Measurements from ENCODE around the gene PTGER2.

Gene PTGER2

DNA sequence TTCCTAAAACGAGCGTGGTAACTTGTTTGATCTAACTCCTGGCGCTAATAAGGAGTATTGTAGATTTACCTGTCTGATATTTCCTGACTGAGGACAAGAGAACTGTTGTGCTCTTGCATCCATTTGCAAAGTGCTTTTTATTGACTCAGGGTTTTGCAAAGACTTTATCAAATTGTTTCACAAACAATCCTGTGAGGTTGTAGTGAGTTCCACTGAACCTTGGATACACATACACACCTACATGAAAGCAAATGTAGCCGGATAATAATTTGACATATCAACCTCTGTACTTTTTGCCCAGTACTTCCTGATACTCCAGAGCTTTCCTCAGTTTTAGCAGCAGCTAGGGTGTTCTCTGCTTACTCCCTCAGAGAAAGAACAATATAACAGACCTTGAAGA lies 6.7 kb upstream of the PTGER2 start:
- no peak for DNase-seq

DNA sequence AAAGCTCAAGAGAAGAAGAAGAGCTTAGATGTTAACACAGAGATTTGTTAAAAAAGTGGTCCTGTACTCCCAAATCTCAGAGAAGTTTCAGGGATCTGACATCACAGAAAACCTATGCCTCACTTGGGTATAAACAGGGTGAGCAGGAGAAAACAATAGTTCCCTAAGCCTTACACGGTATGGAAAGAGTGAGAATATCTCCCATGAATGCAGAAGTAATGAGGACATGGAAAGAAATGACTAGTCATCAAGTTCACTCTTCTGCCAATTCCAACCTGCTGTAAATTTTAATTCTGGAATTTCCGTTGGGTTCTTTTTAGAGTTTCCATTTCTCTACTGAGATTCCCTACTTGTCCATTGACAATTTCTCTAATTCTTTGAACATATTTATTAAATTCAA lies 6.2 kb upstream of the PTGER2 start:
- DNase-seq = no peak

DNA sequence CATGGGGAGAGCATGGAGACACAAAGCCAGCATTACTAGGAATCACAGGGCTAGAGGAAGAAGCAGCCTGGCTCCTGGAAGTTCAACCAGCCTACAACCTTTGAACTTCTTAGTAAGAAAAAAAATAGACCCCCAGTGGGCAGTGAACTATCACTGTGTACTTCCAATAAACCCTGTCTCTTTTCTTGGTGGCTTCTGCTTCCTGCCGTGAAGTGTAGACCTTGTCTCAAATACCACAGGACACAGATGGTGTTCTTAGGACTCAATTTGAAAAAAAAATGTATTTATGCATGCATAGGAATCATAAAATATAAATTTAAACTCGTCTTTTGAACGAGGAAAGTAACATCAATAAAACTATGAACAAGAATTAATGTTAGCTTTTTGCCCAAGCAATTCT lies 3.6 kb upstream of the PTGER2 start:
- DNase-seq = no peak

DNA sequence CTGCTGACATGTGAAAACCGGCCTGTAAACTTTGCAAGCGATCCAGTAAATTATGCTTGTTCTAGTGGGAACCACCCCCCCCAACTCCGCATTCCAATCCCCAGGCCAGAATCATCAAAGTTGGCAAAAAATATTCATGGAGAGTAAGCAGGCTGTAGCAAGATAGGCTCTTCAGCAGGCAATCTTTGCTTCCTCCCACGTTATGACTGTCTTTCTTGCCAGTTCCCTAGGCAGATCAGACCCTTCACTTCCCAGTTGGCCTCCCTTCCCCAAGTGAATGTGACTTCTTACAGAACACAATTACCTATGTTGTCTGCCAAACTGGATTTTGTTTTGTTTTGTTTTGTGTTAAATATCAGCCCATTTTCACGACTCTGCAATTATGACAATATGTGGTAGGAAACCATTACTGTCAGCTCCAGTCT lies 1.2 kb upstream of the PTGER2 start:
- DNase-seq = no peak

DNA sequence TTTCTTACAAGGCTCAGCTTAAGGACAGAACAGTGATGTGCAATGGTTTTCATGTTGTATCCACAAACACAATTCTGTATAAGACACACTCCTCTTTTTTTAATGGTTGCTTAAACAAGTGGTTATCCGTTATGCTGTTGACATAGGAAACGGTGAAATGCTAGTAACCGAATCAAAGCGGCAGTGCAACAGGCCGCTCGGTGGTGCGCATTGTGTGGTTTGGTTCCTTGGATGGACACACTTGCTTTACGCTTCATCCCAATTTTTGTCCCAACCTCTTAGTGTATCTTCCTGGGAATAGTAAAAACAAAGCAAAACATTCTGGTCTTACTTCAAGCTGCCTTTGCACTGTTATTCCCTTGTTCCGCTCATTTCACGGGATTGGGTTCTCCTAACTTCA lies 650 bp upstream of the PTGER2 start:
- DNase-seq = no peak

DNA sequence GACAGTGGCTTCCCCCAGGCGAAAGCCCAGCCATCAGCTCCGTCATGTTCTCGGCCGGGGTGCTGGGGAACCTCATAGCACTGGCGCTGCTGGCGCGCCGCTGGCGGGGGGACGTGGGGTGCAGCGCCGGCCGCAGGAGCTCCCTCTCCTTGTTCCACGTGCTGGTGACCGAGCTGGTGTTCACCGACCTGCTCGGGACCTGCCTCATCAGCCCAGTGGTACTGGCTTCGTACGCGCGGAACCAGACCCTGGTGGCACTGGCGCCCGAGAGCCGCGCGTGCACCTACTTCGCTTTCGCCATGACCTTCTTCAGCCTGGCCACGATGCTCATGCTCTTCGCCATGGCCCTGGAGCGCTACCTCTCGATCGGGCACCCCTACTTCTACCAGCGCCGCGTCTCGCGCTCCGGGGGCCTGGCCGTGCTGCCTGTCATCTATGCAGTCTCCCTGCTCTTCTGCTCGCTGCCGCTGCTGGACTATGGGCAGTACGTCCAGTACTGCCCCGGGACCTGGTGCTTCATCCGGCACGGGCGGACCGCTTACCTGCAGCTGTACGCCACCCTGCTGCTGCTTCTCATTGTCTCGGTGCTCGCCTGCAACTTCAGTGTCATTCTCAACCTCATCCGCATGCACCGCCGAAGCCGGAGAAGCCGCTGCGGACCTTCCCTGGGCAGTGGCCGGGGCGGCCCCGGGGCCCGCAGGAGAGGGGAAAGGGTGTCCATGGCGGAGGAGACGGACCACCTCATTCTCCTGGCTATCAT lies 663 bp downstream of the PTGER2 start:
- no peak for DNase-seq

DNA sequence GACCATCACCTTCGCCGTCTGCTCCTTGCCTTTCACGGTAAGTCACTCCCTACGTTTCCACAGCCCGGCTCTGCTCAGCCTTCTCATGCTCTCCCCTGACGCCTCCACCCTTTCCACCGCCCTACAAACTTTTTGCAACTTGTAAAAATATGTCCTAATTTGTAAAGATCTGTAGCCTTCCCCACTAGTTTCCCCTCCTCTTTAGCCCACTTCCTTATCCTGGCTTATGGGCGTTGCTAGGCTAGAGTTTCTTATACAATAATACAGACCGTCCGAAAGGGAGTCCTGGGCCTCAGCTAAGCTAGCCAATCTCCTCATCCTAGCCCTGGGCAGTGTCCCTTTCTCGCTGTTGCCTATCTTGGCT lies 1.2 kb downstream of the PTGER2 start:
- no peak for DNase-seq

DNA sequence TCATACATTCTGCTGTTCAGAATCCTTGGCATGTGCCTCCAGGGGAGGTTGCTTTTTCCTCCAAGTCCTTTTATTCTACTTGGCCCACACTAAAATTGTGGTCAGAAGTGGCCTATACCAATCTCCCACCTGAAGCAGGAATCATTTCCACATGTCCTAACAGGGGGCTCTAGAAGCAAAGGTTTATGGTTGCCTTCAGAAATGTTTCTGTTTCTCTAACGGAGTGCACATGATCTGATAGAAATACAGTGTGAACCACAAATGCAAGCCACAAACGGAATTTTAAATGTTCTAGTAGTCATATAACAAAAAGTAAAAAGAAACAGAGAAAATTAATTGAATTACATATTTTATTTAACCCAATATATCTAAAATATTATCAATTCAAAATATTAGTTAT lies 4.0 kb downstream of the PTGER2 start:
- no peak for DNase-seq

DNA sequence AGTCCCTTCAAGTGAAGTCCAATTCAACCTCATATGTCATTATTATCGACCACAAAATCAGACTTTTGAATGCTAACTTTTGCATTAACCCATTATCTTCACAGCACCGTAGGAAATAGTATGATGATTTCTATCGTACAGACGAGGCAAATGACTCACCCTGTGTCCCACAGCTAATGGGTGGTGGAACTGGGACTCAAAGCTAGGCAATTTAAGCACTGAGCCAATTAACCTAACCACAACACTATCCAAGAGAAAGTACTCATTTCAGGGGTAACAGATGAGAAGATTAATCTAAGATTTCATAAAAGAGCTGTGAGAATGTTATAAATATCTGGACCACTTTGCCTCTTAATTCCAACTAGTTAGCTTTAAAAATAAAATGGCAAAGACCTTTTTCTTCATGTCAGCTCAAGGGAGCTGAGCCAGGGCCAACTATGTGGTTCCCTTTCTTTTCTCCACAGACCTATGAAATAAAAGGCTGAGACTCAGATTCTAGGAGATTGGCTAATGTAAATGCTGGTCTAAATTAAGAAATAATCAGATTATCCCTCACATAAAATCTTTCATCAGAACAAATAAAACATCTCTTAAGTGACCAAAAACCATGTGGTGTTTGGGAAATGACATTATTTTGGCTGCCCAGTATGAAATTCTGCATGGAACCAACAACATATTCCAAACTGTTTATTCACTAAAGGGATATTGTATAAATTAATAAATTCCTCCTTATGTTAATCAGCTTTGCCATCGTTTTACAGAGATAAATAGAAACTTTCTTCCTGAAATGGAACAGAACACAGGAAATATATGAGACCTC lies 4.9 kb downstream of the PTGER2 start:
- no peak for DNase-seq

DNA sequence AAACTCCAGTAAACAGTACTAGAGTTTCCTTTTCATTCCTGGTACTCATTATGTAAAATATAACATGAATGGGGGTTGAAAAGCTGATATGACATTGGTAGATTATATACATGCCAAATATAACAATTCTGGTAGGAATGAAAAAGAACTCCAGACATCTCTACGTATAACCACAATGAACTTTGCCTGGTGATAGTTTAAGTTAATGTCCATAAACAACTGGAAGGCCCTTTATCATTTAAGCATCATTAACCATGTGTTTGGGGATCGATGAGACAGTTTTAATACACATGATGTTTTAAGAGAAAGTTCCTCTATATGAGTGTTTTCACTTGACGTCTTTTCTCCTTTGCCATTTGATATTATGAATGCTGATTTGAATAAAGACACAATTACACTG lies 5.8 kb downstream of the PTGER2 start:
- no peak for DNase-seq

DNA sequence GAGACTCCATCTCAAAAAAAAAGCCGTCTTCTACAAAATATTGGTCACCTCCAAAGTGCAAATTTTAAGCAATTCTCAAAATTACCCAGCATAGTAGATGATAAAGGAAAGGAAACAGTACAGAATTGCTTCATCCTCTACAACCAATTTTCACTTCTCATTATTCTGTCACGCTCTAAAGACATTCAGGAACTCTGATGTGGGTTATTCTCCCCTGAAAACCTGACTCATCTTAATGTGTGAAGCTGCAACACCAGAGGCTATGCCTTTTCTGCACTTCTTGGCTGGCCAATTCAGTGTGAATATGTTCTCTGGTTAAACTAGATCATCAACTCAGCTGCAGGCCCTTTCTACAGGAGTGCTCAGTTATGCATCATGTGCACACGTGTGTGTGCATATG lies 11.0 kb downstream of the PTGER2 start:
- no peak for DNase-seq

DNA sequence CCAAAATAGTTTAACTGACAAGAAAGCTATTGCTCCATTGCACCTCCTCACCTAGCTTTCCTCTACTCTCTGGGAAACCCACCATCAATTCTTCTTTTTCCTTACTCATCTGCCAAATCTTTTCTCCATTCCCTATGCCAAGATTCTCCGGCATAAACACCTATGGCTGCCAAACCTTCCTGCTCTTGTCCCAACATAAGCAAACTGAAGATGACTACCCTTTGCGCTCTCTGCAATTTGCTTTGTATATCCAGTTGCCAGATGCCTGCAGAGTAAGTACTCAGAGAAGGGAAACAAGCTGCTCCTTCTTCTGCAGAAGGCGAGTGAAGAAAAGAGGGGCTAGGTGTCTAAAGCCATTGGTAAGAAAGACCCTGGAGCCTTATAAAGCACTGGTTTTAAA lies 11.5 kb downstream of the PTGER2 start:
- no peak for DNase-seq

DNA sequence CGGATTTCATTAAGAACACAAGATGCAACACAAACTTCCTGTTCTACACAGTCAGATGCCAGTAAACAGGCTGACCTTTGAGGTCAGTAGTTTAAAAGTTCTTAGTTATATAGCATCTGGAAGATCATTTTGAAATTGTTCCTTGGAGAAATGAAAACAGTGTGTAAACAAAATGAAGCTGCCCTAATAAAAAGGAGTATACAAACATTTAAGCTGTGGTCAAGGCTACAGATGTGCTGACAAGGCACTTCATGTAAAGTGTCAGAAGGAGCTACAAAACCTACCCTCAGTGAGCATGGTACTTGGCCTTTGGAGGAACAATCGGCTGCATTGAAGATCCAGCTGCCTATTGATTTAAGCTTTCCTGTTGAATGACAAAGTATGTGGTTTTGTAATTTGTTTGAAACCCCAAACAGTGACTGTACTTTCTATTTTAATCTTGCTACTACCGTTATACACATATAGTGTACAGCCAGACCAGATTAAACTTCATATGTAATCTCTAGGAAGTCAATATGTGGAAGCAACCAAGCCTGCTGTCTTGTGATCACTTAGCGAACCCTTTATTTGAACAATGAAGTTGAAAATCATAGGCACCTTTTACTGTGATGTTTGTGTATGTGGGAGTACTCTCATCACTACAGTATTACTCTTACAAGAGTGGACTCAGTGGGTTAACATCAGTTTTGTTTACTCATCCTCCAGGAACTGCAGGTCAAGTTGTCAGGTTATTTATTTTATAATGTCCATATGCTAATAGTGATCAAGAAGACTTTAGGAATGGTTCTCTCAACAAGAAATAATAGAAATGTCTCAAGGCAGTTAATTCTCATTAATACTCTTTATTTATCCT lies 13.5 kb downstream of the PTGER2 start:
- no peak for DNase-seq

DNA sequence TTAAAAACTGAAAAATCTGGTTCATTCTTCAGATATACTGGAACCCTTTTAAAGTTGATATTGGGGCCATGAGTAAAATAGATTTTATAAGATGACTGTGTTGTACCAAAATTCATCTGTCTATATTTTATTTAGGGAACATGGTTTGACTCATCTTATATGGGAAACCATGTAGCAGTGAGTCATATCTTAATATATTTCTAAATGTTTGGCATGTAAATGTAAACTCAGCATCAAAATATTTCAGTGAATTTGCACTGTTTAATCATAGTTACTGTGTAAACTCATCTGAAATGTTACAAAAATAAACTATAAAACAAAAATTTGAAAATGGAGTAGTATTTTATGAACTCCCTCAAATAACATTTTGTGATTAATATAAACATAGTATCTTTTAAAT lies 14.2 kb downstream of the PTGER2 start:
- no peak for DNase-seq

DNA sequence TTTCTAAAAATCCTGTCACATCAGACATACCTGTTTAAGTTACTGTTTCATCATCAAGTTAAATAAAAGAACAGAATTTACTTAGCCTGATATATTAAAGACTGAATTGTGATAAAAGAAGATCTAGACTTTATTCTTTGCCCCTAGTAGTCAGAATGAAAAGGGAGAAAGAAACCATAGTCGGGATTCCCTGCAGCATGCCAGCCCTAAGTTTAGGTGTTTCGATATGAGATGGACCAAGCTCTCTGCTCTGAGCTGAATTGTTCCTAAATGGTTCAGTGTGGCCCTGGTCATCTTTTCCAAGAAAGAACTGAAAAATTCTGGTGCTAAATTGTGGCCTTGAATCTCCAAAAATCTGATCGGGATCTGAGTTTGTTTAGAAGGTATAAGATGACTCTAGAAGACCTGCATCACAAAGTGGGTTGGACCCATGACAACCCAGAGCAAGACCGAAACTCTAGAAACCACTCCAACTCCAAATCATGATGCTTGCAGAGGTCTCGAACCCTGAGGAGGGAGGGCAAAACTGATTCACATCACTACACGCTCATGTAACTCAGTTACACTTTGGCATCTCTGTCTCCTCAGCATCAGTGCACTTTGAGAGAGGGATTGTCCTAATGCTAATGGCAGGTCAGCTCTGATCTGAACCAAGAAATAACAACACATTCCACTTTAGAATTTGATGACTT lies 15.7 kb downstream of the PTGER2 start:
- no peak for DNase-seq

DNA sequence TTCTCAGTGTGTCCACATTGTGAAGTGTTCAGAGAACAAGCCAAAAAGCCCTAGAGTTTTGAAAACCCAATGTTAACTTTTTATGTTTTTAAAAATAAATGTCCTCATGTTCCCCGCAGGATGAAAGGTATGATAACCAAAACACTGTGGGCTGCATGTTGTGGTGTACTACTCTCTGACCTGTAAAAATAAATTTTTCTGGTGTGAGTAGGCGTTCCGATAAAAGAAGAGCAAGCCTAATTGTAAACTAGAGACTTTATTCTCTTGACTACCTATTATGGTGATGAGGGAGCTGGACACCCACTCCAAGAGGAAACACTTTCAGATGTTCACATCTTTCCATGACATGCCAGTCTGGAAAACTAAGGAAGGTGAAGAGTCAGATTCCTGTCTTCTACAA lies 18.2 kb downstream of the PTGER2 start:
- no peak for DNase-seq

DNA sequence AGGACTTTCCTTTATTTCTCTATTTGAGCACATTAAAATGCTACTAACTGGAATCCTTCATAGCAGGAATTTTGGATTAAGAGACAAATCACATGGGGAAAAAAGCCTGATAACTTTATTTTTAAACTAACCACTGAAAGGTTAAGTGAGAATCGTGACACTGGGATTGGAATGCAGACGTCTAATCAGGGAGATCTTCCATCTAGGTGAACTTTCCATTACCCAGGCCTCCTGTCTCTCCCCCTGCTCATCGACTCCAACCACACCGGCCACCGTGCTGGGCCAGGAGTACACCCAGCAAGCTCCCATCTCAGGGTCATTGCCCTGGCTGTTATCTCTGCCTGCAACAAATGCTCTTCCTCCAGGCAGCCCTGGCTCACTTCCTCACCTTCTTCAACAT lies 19.0 kb downstream of the PTGER2 start:
- DNase-seq = no peak

DNA sequence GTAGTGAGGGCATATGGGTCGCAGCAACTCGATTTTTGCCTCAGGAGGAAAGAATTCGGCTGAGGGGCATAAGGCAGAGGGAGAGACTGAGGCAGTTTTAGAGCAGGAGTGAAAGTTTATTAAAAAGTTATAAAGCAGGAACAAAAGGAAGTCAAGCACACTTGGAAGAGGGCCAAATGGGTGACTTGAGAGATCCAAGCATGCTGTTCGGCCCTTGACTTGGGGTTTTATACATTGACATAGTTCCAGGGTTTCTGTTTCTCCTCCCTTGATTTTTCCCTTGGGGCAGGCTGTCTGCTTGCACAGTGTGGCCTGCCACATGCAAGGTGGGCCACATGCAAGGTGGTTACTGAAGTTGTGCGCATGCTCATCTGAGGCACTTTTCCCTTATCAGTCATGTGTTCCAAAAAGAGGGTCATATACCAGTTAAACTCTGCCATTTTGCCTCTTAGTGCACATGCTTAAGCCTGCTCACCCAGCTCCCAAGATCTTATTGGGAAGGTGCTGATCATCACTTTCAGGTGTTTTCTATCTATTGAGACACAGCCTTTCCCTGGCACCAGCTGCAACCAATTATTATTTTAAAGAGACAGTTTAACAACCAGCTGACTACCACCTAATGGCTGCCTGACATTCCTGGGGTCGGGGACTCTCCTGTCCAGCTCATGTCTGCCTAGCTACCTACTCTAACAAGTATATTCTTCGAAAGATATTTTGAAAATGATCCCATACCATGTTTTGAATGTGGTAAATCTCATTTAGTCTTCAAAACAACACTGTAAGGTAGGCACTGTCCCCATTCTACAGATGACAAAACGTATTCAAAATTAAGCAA lies 19.9 kb downstream of the PTGER2 start:
- DNase-seq = no peak

DNA sequence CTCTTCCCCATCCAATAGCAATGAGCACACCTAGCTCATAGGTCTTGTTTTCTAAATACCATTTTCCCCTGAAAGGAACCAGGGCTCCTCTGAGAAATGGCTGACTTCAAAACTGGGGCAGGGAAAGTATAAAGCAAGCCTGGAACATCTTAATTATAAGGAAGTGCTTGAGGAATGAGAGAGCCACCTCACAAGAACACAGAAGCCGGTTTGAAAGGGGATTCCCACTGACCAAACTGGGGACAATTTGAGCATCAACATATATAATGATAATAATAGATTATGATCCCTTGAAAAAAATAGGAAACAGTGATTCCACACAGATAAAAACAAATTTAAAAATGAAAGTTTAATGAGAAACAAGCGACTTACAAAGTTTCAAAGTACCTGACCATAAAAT lies 22.1 kb downstream of the PTGER2 start:
- no peak for DNase-seq

DNA sequence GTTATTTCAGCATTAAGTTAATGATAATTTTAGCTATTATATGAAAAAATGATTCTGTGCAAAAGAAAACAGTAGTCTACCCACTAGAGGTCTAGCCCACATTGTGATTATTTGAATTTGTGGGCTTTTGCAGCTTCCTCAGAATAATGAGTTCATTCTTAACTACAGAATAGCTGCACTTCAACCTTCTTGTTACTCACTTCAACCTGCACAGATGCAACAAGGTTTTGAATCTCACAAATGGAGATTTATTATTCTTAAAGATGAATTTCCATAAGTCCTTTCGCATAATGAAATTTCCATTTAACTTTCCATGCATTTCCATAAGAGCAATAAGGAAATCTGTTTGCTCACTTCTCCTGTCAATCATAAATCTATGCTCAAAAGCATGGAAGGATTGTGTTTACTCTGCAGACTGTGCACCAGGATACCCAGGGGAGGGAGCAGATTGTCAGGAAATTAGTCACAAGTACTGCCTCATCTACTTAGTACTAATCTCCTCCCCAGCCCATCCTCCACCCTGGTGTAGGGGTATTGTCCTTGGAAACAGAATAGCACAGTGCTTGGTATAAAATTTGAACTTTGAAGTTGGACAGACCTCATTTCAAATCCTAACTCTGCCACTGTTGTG lies 24.1 kb downstream of the PTGER2 start:
- DNase-seq = no peak

DNA sequence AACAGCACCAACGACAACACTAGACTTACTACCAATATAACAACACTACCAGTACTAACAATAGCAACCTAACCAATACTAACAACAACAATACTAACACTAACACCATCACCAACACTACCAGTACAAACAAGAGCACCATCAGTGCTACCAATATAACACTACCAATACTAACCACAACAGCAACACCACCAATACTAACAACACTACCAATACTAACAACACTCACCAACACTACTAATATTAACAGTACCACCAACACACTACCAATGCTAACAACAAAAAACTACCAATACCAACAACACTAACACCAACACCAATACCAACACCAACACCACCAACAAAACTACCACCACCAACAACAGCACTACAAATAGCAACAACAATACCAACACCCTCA lies 25.1 kb downstream of the PTGER2 start:
- no peak for DNase-seq
